Testis (tissue), 2 donors: ENCODE measurements around the gene USP14.

Source experiments
- POLR2A ChIP-seq: fragments of 450-650 bp; IDR thresholded peaks from one replicate; pipeline ENCODE4 v1.6.1; 2017; ENCODE audit warnings: antibody characterized with exemption, mild to moderate bottlenecking, moderate library complexity
- TF ChIP-seq, protein P1 (sequence below), 3 experiments: fragments of 450-650 bp in 2 of 3; fragments of 200-600 bp in 1 of 3; sonication (generic) in 1 of 3; IDR thresholded peaks; one replicate each; pipeline ENCODE4 v1.5.1; 2016 to 2019; ENCODE audit warnings: antibody characterized with exemption in 3 of 3, mild to moderate bottlenecking in 2 of 3, moderate library complexity in 1 of 3

DNA sequence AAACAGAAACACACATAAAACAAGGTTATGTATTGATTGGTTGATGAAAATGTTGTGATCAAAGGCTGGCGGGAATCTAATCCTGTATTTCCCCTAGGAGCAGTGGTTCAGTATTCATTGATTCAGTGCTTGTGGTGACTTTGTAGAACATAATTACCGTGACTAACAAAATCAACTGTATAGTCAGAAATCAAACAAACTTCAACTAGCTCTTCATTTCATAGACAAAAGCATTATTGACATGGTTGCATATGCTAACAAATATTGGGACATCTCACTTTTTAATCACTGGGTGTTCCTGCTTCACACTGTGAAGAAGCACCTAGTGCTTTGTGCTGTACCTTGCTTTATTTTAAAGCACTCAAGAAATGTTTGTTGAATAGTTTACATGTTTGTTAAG lies 41.4 kb downstream of the USP14 start:
- no peak for TF ChIP-seq POLR2A
- TF ChIP-seq, protein P1, sequence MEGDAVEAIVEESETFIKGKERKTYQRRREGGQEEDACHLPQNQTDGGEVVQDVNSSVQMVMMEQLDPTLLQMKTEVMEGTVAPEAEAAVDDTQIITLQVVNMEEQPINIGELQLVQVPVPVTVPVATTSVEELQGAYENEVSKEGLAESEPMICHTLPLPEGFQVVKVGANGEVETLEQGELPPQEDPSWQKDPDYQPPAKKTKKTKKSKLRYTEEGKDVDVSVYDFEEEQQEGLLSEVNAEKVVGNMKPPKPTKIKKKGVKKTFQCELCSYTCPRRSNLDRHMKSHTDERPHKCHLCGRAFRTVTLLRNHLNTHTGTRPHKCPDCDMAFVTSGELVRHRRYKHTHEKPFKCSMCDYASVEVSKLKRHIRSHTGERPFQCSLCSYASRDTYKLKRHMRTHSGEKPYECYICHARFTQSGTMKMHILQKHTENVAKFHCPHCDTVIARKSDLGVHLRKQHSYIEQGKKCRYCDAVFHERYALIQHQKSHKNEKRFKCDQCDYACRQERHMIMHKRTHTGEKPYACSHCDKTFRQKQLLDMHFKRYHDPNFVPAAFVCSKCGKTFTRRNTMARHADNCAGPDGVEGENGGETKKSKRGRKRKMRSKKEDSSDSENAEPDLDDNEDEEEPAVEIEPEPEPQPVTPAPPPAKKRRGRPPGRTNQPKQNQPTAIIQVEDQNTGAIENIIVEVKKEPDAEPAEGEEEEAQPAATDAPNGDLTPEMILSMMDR (IDR thresholded peaks at IDR 0.05), result no peak
